IPS-NIHi11 (cell line): ENCODE data around the gene AP2A1.

Source experiments
- DNase-seq: peaks from one replicate; pipeline ENCODE4 v3.0.0; 2012; ENCODE audit warnings: mixed read lengths, low spot score

The AP2A1 gene

DNA sequence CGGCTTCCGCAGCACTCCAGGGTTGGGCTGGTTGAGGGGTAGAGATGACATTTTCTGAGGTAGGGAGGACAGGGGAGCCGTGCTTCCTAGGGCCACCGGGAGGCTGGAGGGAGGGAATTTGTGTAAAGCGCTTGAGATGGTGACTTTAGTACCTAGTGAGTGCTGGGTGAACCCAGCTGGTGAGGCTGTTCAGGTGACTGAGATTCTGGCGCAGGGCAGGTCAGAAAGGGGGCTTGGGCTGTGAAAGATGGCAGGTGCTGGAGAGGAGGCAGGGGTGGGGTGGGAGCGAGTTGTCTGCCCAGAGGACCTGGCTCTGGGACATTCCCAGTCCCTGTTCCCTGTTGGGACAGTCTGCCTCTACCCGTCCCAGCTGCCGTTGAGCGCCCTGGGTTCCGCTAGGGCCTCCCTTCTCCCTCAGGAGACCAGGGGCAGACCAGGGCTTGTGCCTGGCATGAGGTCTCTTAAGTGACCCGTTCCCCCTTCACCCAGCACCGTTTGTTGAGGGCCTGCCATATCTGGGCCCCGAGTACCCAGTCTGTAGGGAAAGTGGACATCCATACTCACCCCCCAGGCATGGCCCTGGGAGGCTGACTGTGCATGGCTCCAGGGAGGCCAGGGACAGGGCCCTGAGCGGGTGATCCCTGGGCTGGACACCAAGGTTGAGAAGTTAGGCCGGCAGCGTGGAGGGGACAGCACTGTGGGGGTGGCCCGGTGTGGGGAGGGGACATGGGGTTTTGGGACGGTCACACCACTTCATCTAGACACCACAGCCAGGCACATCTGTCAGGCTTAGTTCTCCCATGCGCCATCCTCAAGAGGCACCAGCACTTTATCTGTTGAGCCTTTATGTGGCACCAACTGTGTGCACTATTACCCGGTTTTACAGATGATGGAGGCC is 89.1 kb downstream of the AP2A1 start:
- DNase-seq, result no peak

DNA sequence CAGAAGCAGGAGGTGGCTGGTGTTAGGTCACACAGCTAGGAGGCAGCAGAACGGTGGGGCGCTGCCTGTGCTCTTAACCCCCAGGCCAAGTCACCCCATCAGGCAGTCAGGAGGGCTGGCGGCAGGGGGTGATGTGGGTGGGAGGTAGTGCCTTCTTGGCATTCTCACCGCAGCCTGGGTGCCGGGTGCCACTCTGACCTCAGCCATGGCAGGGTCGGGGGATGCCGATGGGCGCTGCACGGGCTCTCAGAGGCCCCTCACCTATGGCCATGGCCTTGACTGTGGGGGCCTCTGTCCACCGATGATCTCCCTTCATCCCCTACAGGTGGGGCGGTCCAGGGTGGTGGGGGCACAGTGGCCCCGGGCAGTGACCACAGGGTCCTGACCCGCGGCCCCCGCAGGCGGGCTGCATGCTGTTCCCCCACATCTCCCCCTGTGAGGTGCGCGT is 89.8 kb downstream of the AP2A1 start:
- no peak for DNase-seq
